Heart left ventricle (tissue), 13 donors: ENCODE measurements around the gene BAIAP2L1.

Experiments used
- CTCF ChIP-seq, 12 donors: fragments of 200-600 bp; sonication (generic) in 4 of 12; IDR thresholded peaks; one replicate each; pipeline versions ENCODE4 v1.5.0 to v1.8.0; 2018 to 2022; ENCODE audit warnings: antibody characterized with exemption in 12 of 12, mild to moderate bottlenecking in 5 of 12
- POLR2A ChIP-seq, 2 donors: fragments of 450-650 bp; IDR thresholded peaks; one replicate each; pipeline ENCODE4 v1.6.1; 2017; ENCODE audit warnings: antibody characterized with exemption in 2 of 2, mild to moderate bottlenecking in 2 of 2, moderate library complexity in 2 of 2
- donor health status: ischemic (EF 13 %, LVEDD 7.1; RV severe dilation, severe dysfunction).
- donor health status: DM: no; HTN: yes; CAD: no.
- donor health status: DM: no; HTN: no; CAD: no.
- donor health status: ischemic (EF 25% LVEDD 6.9; RV normal size, moderate dysfunction).
- donor health status: ischemic (EF 25% LVEDD 5.7; RV mildly dilated, moderate dysfunction).
- donor health status: ischemic (EF 35%, LVEDD 5.7; RV mildly dilated, moderate dysfunction).
- donor health status: nonischemic (EF 11% LVEDD 7.7; RV severe dilation, severe dysfunction).
- donor health status: DM: yes; HTN: yes; CAD: no.
- donor health status: PGD.
- donor health status: ischemic (EF 29% LVEDD 5.4; RV normal size, mild dysfunction).
- donor health status: nonischemic (EF 23%, LVEDD 6.1; RV moderate dilation, normal function).

GRCh38 chr7:98374285-98374680 is 26.6 kb downstream of the BAIAP2L1 start:
- TF ChIP-seq CTCF (IDR thresholded peaks at IDR 0.05) (no peak), POLR2A (IDR thresholded peaks at IDR 0.05) (no peak)
